ENCODE measurements around the gene HS3ST4.

DNA sequence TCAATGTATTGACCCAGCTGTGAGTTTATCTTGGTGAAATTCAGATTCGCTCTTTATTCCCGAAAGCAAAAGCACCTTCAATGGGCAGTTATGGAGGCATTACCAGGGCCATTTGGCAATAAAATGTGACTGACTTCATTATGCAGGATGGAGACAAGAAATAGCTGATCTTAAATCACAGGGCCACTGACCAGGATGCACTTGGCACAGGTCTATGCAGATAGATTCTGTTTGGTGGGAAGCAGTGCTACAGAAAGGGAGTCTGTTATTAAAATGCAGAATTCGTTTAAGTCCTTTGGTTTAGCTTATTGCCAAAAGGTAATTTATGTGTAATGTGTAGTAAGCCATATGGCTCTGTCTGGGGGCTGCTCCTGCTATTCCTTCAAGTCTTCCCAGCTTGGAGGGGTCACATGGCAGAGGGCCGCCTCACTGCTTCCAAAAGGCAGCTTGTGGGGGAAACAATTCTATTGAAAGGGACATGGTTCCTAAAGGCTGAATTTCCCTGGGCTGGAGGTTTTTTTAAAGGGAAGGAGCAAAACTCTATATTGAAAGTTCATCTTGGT lies 239.8 kb downstream of the HS3ST4 start:
- TF ChIP-seq EP300 (IDR thresholded peaks at IDR 0.05) (no peak), POLR2A (IDR thresholded peaks at IDR 0.05) (no peak)
- TF ChIP-seq, protein P1, sequence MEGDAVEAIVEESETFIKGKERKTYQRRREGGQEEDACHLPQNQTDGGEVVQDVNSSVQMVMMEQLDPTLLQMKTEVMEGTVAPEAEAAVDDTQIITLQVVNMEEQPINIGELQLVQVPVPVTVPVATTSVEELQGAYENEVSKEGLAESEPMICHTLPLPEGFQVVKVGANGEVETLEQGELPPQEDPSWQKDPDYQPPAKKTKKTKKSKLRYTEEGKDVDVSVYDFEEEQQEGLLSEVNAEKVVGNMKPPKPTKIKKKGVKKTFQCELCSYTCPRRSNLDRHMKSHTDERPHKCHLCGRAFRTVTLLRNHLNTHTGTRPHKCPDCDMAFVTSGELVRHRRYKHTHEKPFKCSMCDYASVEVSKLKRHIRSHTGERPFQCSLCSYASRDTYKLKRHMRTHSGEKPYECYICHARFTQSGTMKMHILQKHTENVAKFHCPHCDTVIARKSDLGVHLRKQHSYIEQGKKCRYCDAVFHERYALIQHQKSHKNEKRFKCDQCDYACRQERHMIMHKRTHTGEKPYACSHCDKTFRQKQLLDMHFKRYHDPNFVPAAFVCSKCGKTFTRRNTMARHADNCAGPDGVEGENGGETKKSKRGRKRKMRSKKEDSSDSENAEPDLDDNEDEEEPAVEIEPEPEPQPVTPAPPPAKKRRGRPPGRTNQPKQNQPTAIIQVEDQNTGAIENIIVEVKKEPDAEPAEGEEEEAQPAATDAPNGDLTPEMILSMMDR (IDR thresholded peaks at IDR 0.05), result no peak

All from stomach (tissue), 4 donors.